HG03066 (cell line): ENCODE results near the gene PCDH9.
"Not testable (repeated sequence)": the region's sequence is repeated elsewhere in the genome, so short reads cannot be mapped to it uniquely, and the experiment has no call there.

ENCODE experiments used
- ATAC-seq: cut with Tn5 transposase; IDR thresholded peaks from one replicate; pipeline ENCODE4 v1.9.1; 2021; ENCODE audit warnings: low read depth; ENCODE audit not compliant: unreplicated experiment

Gene PCDH9

DNA sequence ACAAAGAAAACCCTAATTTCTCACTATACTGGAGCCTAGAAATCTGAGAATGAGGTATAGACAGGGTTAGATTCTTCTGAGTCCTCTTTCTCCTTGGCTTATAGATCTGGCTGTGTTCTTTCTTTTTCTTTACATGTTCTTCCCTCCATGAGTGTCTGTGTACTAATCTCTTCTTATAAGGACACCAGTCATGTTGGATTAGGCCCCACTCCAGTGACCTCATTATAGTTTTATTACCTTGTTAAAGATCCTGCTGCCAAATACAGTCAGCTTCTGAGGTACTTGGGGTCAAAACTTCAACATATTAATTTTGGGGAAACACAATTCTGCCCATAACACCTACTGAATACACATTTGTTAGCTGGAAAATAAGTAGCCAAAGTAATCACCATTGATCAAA, 302.6 kb downstream of the PCDH9 start:
- no peak for ATAC-seq

DNA sequence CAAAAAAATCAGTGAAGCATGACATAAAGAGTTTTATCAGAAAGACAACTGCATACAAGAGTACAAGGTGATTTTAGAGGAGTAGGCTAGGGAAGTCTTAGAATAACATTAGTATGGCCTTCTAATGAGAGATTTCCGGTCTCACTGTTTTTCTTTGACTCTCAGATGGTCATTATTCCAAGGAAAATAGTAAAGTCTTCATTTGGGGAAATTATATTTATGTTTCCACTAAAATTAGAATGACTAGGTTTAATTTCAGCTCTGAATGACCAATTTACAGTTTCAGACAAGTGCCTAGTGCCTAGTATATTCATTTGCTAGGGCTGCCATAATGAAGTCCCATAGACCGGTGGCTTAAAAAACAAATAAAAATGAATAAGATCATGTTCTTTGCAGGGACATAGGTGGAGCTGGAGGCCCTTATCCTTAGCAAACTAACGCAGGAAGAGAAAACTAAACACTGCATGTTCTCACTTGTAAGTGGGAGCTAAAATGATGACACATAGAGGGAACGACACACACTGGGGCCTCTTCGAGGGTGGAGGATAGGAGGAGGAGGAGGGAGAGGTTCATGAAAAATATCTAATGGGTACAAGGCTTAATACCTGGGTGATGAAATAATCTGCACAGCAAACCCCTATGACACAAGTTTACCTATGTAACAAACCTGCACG, 303.1 kb downstream of the PCDH9 start:
- ATAC-seq = no peak

DNA sequence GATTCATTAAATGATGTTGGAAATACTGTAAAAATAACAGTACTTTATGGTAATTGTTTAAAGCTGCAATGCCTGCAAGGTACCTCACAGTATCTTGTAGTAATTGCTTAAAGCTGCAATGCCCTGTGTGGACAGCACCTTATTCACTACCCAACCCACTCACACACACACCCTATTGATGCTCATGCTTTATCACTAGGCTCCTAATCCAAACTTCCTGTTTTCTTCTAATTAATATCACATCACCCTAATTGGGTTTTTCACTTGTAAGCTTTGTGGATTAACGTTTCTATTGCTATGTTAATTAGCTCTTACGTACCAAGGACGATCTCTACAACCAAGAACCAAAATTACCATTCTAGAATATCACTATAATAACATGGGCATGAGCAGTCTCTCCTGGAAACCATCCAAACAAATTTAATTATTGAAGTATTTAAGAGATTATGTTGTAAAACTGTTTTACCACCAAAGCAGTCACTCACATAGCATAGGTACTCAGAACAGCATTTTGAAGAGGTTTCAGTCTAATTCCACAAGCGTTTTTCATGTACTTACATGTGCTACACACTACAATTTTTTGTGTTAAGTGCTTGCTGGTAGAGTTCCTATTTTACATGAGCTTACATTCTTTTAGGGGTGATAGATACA, 303.8 kb downstream of the PCDH9 start:
- ATAC-seq = no peak

DNA sequence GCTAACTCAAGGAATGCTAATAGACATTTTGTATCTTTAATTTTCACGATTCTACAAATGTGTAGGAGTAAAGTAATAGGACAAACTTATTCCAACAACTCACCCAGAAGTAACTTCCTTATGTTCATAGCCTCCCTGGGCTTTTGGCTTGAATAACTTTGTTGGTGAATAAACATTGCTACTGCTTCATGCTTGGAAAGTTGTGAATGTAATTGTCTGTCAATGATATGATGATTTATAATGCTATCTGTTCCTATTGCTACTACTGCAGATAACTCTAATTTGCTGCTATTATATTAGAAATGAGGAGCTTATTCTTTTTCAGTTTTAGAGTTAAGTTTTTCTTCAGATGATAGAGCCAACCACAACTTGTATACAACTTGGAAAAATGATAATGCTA, 307.7 kb downstream of the PCDH9 start:
- ATAC-seq = no peak

DNA sequence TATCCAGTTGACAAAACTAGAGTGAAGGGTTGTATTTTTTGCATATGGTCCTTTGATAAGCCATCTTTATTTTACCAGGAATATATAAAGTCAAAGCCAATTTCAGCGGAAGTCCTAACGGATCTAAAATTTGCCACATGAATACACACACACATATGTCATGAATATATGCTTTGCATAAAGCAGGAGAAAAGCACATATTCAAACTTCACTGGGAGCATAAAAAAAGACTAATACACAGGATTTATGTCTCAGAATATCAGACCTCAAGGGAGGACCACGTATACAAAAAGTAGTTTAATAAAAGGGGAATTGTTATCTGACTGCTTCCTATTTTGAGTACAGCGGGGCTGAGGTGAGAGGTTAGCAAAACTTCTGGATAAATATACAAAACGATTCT, 308.7 kb downstream of the PCDH9 start:
- ATAC-seq = no peak

DNA sequence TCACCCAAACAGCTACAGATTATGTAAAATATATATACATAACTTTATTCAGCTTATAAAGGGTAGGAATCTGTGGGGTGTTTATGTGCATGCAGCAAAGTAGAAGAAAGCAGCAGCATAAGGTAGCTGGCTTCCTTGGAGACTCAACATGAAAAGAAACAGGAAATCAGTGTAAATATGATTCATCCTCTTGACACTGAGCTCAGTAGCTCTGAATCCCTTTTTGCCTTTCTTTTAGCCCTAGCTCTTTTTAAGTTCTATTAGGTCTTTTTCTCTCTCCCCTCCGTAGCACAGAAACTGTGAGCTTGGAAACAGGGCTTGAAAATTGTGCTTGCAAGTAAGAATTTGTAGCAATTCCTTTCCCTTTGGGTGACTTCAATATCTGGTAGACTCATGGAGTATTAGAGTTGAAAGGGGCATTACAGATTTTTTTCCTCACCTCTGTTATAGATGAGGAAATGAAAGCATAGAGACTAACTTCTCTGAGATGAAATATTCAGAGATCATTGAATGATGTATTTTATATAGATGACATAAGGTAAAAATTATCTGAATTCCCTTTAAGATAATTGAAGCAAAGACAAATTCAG, 314.4 kb downstream of the PCDH9 start:
- ATAC-seq = no peak

DNA sequence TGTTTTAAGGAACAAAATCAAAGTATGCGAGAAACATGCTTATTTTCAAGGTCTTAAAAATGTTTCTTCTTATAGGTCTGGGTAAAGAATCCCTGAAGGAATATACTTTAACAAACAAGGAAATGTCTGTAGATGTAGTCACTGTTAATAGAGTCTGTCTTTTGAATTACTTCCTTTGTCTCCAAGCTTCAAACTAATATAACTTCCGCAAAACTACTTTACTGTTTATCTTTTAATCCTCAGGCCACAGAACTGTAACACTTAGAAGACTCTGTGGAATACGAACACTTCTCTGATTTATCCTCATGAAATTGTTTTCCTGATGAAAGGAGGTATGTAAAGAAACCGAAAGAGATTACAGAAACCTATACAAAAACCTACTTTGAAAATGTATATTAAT, 316.0 kb downstream of the PCDH9 start:
- no peak for ATAC-seq

DNA sequence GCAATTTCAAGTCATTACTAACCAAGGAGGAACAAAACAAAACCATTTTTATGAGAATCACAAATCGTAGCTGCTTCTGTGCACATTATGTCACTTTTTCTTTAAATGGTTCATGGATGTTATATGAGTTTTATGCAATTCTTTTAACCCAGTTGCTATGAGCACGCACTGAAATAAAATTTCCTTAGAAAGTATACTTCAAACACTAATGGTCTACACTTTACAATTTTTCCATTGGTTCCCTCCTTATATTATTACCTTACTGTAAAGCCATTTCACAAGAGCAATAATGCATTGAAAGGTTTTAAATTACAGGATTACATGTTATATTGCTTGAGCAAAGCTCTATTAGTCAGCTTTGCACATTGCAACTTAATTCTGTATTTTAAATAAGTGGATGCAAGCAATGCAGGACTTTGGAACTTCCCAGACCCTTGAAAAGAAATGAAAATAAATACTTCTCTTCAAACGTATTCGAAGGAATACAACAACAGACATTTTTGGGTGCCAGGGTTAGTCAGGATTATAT, 318.7 kb downstream of the PCDH9 start:
- no peak for ATAC-seq

DNA sequence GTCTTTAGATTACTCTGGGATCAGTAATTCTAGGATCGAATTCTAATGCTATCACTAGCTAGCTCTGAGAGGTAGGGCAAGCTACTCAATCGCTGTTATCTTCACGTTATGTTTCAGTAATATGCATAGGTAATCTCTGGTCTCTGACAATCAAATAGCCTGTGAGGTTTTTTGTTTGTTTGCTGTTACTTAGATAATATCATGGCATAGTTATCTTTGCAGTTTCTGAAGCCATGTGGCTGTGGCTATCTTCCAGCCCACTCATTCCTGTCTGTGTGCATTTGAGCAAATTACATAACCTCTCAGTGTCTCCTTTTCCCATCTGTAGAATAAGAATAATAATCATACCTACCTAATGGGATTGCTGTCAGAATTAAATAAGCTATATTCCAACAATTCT, 330.2 kb downstream of the PCDH9 start:
- no peak for ATAC-seq

DNA sequence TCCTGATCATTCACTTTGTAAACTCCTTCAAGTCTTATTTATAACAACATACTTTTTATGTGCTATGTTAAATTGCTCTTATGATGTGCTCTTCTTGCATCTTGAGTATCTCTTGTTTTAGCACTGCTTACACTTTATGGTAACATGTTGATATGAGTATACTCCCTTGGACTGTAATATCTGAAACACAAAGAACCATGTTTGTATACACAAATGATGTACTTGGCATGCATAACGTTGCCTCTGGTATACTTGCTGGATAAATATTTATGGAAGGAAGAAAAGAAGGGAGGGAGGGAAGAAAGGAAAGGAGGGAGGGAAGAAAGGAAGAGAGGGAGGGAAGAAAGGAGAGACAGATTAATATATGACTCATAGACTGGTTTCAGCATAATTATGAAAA, 333.2 kb downstream of the PCDH9 start:
- ATAC-seq = no peak

DNA sequence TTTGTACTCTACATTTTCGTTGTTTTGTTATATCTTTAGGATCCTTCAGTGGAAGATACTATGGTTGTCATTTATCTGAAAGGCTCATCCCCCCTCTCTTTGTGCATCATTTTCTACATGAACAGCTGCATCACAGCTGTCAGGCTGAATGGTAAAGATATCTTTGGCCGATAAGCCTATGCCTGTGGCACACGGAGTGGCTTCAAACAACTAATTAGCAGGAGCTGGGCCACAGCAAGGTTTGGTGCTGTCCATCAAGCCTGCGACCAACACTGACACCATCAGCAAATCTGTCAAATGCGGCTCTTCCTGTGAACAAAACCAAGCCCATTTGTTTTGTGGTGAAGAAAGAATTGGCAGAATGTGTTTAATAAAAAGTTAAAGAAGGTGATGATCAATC, 334.4 kb downstream of the PCDH9 start:
- no peak for ATAC-seq

DNA sequence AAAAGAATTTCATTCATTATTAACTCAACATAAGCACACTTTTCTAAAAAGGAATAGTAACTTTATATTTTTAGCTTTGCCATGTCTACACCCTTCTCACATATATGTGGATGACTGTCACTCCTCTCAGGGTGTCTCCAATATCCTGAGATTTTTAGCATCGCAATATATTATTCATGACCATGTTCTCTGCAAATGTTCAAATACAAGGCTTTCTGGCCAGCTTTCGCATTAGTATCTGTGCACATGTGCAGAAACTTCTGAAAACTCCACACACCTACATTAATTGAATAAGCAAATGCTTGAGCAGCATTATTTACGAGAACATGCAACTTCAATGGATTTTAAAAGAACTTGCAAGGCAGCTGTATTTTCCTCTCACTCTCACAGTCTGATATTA, 334.8 kb downstream of the PCDH9 start:
- no peak for ATAC-seq

DNA sequence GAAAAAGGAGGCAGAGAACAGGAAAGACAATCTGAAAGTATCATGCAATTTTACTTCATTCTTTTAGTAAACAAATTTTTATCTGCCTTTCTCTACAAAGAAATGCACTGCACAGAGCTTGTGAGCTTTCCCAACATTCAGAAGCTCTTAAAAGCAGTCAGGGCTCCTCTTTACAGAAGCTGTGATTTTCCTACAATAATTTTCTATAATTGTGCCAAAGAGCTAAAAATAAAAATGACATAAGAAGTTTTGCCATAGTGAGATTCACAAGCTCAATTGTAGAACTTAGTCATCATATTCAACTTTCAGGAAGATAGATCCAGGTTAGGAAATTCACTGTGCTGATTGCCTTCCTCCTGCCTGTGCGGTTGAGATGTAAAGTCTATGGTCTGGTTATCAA, 341.4 kb downstream of the PCDH9 start:
- no peak for ATAC-seq

DNA sequence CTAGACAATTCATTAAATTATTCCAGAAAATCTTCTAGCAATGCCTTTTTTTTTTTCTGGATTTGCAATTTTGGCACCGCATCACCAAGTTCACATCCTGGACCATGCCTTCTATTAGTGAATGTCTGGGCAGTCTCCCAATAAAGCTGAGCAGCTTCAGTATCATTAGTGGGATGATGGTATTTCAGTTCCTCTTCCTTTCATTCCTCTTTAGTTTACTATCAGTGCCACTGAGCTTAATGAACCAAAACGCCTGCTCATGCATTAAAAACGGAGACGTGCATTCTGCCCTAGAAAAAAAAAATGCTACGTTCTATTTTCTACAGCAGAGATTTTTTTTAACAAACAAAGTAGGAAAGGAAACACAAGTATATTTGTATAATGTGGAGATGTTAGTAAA, 343.0 kb downstream of the PCDH9 start:
- peak; percentile 54 for ATAC-seq

DNA sequence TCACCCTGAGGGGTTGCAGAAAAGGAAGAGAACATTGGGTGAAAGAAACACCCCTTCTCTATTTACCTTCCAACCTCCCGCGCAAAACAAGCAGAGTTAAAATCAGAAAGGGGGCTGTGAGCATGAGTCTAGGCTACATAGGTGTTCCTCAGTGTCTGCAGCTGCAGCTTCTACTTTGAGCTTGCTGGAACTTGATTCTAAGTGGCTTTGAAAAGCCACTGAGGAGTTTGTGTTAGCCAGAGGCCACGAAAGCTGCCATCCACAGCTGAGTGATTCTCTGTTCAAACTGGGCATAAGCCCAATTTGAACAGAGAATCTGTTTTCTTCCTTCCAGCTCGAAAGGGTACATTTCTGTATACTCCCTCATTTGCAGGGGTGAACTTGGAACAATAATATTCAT, 343.9 kb downstream of the PCDH9 start:
- no peak for ATAC-seq

DNA sequence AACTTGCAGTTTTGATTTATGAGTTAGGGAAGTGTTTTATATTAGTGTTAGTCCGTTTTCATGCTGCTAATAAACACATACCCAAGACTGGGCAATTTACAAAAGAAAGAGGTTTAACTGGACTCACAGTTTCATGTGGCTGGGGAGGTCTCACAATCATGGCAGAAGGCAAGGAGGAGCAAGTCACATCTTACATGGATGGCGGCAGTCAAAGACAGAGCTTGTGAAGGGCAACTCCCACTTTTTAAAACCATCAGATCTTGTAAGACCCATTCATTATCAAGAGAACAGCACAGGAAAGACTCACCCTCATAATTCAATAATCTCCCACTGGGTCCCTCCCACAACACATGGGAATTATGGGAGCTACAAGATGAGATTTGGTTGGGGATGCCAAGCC, 349.0 kb downstream of the PCDH9 start:
- not testable (repeated sequence) for ATAC-seq

DNA sequence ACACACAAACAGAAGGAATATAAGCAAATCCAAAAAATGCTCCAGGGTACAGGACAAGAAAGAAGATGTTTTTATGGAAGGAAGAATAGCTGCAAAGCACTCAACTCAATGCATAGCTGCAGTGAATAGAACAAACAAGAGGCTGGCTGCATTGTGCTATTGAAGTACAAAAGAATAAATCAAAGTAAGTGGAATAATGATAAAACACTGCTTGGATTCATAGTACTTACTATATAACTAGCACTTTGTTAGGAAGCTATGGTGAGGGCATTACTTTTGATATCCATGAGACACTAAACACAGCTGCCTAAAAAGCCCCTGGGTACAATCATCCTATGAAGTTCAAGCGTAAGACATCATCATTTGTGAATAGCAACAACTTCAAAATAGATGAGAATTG, 350.1 kb downstream of the PCDH9 start:
- ATAC-seq = no peak

DNA sequence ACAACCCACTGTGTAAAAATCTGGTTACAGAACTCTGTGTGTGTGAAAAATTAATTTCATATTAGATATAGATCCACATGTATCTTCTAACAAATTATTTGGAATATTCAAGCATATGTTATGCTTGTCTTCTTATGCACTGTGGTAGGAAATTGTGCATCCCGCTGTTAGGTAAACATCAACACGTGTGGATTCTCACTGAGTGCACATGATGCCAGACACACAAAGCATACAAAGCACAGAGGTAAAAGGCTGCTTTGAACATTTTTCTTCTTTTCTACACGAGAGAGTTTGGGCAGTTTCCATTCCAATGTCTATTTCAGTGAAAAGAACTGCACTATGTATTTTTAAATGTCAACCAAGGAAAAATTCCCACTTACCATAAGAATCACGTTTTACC, 354.9 kb downstream of the PCDH9 start:
- no peak for ATAC-seq

DNA sequence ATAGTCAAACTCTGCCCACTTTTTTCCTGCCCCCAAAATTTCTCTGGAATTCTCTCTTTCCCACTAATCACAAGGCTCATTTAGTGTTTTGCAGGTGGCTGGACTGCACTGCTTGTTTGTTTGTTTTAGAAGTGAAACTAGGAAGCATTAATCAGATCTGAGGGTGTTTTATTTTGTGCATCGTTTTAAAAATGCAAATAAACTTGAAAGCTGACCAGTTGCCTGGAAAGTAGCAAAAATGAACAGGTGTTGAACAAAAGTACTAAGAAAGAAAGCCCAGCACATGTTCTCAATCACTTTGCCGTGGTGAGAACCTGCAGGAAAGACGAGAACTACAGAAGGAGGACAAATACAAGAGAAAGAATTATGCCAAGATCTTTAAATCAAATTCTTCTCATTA, 365.5 kb downstream of the PCDH9 start:
- ATAC-seq = no peak

DNA sequence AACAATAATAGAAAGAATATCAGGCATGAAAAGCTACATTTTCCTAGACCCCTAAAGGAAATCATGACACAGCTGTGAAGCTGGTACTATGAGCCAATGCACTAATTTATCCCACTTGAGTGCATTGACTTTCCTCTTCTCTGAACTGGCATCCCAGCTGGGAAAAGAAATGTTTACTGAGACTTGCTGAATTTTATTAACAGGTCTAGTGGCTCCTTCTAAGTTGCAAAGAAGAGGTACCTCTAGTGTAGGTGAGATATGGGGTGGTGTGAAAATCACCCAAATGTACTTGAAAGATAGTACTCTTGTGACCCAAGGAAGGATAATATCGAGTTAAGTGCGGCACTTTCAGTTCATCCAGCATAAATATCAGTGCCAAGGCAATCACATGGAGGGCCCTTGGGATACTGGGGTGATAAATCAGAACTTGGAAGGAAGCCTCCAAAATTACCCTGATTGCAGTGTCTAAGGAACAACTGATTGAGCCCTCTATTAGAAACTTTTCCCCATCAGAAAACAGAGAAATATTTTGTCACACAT, 369.2 kb downstream of the PCDH9 start:
- ATAC-seq = no peak

DNA sequence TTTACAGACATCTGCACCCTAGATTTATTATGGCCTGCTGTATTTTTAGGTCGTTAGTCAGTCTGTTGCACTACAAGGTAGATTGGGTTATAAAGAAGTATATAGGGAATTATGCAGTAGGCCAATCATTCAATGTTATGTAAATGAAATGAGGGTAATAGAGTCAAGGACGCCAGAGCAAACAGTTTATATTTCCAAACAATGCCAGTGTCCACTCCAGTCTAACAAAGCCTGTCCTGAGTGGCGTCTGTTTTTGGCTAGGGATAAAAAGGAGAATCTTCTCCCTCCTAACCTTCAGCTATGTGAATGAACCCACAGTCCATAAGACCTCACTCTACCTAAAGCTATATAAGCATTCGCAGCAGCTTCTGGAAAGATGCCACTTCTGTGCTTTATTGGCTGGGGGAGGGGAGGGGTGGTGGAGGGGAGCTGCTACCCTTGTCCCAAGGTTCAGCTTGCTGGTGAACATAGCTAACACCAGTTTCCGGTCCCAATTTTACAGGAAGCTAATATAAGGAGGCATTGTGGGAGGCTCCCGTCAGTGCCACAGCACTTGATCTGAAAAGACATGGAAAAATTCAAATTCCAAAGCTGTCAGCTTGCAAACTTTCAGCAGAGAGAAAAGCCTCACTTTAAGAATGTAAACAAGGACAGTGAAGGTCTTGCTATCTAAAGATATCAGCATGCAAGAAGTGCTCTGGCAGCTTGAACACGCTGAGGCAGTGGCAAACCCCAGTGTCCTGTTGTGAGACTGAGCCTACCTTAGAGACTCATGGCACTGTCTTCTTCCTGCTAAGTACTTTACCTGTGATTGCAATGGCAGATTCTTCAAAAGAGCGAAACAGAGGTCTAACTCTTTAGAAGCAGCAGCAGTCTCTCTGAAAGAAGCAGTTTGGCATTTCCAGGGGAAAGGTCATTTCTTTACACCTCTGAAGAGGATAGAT, 369.9 kb downstream of the PCDH9 start:
- no peak for ATAC-seq
